HG03139 (cell line): ENCODE results near the gene ODC1.
"Not testable (repeated sequence)": the region's sequence is repeated elsewhere in the genome, so short reads cannot be mapped to it uniquely, and the experiment has no call there.

Experiments used
- ATAC-seq: cut with Tn5 transposase; IDR thresholded peaks from one replicate; pipeline ENCODE4 v1.9.1; 2021; ENCODE audit not compliant: unreplicated experiment

ODC1 gene

DNA sequence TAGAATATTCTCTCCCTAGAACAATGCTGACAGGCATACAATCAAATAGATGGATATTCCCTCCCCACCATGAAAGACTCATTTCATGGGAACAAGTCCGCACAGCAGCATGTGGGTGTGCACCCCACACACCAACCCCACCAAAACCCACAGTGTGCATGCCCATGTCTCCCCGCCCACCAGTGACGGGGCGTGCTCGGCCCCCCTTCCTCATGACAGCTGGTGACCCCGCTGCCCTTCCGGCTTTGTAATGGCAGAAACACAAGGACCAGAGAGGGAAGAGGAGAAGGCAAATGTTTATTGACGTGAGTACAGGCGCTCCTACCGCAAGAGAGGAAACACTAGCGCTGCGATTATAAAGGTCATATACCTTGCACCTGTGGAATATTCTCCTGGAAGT lies 30.8 kb upstream of the ODC1 start:
- no peak for ATAC-seq

DNA sequence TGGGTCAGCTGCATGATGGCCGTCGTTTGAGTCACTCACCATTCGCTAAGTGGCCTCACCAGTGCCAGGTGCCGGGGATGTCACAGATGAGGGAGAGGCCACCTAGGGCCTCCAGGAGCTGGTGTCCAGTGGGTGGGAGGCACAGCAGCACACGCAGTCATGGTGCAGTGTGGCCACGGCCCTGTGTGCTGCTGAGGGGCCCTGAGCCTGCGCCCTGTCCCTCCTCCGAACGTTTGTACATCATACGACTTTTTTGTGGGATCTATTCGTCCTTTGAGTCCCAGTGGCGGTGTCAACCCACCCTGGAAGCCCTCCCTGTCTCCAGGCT lies 30.1 kb upstream of the ODC1 start:
- ATAC-seq = no peak

DNA sequence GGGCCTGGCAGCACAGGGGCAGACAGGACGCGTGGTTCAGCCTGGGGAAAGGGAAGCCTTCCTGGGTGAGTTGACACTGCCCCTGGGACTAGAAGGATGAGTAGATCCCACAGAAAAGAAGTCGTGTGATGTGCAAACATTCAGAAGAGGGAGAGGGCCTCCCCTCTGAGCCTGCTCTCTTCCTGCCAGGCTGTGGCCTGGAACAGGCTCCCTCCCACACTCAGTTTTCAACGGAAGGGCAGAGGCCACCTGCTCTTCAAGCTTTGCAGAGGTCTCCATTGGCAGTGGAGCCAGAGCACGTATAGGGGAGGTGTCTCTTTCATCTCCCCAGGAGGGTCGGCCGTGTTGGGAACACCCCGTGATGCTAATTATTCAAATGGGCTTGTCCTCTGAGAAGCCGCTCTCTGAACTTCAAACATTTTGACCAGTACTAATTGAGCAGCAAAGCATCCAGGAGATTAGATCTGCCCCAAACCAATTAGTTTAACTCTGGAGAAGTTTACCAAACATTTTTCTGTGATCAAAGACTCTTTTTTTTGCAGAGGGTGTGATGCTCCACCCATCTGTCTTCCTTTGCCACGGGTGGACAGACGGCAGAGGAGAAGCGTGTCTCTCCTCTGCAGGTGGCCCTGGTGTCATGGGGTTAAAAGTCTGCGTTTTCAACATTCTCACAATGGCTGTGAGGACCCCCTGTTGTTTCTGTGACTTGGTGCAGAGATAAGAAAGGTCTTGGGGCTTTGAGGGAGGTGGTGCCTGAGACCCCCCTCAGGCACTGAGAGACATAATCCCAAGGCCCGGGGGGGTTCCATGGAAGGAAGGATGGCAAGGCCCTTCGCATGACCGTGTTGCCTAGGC lies 29.5 kb upstream of the ODC1 start:
- no peak for ATAC-seq

DNA sequence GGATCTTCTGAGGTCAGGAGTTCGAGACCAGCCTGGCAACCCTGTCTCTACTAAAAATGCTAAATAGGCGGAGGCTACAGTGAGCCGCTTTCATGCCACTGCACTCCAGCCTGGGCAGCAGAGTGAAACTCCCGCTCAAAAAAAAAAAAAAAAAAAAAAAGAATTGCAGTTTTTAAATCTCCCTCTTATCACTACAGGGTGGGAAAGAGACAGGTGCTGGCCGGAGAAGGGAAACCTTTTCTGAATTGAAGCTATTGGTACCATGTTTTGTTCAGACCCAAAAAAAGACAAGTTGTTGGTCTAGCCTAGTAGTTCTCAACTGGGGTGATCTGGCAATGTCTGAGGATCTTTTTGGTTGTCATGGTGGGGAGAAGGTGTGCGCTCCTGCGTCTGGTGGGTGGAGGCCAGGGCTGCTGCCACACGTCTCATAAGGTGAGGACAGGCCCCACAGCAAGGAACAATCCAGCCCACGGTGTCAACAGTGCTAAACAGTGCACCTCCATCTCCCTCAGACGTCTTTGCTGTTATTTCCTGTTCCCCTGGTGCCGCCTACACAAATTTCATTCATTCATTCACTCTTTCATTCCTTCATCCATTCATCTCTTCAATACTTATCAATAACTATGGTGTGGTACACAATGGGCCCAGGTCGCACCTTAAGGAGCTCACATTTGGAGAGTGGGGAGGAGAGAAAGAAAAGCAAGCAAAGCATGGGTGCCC lies 28.8 kb upstream of the ODC1 start:
- no peak for ATAC-seq

DNA sequence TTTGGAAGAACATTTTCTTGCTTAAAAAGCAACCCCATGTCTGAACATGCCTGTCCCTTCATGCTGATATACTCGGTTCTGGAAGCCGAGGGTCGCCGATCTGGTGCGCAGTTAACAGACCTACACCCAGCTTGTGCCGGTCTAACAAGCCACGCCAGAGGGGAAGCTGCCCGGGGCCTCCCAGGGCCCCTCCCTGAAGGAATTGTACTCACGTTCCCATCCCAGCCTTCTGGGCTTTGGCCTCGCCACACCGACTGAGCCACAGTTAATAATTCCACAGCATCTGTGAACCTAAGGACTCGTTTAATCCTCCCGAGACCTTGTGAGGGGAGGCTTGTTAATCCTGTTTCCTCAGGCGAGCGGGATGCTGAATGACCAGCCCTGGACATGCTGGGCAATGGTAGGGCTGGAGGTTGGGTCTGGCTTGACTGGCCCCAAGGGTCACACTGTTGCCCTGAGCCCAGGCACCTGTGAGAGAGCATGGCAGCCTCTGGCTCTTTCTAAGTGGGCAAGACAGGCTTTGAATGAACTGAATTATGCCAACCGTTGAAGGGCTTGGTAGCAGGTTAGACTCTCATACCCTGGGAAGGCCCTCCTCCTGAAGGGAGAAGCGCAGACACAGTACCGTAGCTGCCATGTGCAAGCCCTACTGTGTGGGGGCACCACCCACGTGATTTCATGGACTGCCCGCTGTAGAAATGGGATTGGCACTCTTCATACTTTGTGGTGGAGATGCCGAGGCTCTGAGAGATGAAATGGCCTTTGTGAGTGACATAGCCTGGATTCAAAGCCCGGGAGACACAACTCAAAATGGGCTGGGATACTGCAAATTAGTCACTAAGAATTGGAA lies 27.9 kb upstream of the ODC1 start:
- ATAC-seq = no peak

DNA sequence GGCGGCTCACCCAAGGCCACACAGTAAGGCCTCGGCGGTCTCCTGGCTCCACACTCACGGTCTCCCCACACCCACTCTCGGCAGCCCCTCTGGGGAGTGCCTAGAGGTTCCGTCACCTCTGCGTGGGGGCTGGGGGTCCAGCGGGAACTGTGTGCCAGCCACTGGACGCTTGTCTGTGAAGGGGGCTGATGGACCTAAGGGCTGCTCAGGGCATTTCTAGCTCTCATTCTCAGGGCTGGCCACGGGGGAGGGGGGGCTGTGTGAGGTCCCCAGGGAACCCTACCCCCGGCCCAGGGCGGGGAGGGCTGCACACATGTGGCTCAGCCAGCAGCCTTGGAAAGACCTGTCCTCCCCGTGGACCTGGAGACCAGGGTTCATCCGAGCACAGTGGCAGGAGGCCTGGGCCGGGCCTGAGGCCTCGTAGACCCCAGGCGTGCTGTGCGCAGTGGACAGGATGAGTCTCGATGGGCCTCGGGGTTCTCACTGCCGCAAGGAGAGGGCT lies 27.1 kb upstream of the ODC1 start:
- no peak for ATAC-seq

DNA sequence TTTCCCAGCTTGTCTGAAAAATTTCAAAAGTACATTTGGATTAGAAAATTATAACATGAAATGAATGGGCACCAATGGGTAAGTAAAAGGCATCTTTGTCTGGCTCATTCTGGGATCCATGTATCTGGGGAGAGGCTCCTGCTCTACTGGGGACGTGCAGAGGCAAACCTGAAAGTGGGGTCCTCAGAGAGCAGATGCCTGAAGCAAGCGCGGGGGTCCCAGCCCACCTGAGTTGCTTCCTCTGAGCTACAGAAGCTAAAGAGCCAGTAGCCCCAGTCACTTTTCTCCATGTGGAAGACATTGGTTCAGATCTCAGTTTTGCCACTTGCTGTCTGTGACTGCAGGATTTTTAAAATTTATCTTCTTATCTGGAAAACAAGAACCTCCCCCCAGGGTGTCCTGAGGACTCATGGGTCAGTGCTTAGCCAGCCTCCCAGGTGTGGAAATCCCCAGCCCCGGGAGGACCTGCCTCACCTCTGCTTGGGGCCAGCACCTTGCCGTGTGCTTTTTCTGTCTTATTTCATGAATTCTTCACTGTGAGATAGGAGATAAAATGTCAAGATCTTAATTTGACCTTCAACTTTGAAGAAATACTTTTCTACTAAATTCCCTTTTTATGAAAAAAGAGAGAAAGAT lies 25.1 kb upstream of the ODC1 start:
- no peak for ATAC-seq

DNA sequence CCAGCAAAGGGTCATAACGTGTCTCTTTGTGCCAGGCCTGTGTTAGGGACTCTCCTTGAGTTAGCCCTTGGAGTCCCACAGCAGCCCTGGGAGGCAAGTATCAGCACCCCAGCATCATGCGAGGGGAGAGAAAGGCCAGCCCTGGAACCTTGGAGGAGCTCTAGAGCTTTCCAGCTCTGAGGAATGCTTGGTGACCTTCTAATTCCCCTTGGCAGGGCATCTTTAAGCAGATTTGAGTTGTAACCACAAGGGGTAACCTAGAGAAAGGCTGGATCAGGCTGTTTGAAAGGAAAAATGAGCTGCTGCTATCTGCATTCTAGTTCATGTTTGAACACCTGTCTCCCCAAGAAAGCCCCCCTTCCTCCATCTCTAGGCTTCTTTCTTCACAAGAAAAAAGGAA lies 23.8 kb upstream of the ODC1 start:
- no peak for ATAC-seq

DNA sequence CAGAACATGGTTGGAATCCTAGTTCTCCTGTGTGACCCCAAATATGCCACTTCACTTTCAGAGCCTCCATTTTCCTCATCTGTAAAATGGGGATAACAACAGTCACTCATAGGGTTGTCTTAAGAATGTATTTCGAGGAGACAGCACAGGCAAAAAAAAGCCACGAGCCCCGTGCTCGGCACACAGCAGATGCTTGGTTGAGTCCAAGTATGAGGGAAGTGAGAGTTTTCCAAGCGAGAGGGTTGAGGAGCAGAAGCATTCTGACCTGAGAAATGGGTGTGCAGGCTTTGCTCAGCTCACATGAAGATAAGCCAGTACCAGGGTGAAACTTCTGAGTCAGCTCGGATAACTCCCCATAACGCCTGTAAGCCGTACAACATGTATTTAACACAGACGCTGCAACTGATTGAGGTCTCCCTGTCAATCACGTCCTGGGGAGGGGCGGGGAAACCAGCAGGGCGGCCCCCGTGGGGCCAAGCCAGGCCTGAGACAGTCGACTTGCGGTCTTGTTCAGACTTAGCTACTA lies 23.0 kb upstream of the ODC1 start:
- ATAC-seq = no peak

DNA sequence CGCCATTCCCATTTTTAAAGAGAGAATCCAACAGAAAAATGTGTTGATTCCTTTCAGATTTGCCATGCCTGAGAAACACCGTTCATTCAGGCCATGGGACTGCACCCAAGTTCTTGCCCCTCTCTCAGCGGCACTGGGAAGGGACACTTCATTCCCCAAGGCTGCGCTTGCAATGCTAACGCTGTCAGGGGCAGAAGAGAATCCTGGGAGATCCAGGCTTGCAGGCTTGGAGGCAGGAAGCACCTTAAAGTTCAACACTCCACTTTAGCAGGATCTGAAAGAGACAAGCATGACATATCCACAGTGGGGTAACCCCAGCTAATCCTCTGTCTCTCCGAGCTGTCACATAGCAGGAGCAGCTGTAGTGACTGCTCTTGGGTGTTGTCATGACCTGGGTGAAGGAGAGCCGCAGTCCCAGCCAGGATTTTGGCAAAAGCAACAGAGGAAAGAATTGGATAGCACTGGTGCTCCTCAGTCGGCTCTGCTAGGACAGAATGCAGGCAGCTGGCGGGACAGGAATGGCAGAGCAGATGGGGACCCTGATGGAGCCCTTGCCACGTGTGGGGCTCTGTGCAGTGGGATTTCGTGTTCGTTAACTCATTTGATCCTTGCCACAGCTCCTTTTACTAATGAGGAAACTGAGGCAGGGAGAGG lies 22.0 kb upstream of the ODC1 start:
- ATAC-seq = no peak

DNA sequence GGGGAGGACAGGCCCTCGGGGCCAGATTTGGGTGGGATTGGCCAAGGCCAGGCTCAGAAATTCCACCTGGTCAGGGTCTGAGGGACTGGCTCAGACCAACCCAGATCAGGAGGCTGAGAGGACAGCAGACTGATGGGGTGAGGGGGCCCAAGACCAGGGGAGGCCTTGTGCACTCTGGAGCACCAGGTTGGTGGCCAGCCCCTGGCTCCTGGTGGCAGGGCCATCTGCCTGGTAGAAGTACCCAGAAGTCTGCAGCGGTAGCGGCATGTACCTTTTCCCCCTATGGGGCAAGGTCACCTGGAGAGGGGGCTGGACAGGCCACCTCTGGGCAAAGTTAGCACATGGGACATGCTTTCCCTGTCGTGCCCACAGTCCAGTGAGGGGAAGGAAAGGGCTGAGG lies 21.2 kb upstream of the ODC1 start:
- ATAC-seq = no peak

DNA sequence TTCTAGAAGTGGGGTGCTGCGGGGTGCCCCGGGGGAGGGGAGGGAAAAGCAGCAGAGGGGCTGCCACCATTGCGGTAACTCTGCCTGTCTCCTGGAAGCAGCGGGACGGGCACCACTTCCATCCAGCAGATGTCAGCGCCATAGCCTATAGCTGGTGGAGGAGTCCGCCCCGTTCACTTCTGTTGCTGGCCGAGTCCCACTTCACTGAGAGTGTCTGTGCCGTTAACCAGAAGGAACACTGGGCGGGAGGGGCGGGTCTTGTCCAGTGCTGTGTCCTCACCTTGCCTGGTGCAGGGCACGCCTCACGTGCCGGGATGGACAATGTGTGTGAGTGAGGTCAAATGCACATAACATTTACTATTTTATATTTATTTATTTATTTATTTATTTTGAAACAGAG lies 19.3 kb upstream of the ODC1 start:
- ATAC-seq = no peak

DNA sequence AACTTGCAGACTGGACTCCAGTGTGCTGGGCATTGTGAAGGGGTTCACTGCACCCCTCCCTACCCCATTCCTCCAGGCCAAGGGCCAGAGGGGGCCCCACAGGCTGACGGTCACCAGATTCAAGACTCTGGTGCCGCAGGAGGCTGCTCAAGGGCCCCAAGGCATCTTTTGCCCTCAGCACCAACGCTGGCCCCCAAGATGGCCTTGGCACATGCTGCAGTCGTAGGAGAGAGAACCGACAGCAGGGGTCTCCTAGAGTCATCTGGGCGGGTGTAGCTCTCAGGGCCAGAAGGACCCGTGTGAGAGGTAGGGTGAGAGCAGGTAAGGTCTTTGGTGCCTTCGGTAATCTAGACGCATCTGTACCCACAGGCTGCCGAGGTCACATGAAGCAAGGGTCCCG lies 18.7 kb upstream of the ODC1 start:
- no peak for ATAC-seq

DNA sequence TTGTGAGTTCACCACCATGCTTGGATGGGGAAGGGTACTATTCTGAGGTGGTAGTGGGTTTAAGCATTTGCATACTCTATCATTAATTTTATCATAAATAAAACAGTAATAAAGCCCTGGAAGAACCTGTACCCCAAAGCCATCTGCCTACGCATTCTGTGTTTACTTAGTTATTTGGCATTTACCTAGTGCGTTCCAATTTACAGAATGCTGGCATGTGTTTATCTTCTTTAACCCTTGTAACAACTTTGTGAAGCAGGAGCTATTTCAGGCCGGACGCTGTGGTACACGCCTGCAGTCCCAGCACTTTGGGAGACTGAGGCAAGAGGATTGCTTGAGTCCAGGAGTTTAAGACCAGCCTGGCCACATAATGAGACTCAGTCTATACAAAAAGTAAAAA lies 17.8 kb upstream of the ODC1 start:
- ATAC-seq = no peak

DNA sequence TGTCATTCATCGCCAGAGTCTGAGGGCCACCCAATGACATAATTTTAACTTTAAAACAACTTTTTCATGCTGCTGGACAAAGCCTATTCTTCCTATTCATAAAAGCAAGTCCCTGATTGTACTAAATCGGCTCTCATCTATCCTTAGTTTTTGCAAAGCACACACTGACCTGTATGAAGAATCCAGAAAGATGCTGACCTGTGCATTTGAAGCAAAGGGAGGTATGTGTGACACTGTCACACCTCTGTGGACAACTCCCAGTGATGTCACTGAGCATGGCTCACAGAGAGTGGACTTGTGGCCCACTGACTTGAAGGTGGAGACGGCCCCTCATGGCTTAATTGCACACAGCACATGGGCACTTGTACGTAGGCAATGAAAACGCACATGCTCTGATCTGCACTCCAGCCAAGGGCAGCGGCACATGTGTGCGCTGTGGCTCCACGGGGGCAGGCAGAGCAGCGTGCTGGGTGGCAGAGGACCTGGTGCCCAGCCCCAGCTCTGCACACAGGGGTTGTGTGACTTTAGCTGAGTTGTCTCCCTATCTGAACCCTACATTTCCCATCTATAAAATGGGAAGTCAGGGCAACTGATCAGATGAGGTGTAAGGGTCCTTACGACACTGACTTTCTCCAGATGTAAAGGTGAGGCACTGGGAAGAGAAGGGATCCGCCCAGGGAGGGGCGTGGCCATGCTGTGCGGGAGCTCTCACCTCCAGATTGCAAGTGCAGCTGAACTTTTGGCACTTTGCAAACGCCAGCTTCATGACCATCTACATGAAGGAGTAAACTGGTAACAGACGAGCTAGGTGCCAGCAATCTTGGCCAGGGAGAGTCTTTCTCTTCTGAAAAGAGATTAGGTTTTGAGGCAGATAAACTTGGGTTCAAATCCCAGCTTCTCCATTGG lies 14.3 kb upstream of the ODC1 start:
- no peak for ATAC-seq

DNA sequence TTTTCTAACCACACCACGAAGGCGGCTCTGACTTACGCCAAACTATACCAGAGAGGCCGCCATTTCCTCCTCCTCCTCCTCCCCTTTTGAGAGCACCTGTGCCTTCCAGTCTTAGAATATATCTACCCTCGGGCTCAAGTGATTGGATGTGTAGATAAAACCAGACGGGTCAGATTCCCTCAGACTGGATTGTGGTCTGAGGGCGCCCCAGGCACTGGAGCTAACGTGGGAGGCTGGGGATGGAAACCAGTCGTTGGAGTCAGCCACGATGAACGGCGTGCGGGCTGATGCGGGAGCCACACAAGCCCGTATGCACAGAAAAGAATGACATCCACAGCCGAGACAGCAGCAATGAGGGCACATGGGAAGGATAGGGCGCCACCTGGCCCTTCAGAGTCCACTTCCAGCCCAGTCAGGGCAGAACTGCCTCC lies 12.3 kb upstream of the ODC1 start:
- ATAC-seq = no peak

DNA sequence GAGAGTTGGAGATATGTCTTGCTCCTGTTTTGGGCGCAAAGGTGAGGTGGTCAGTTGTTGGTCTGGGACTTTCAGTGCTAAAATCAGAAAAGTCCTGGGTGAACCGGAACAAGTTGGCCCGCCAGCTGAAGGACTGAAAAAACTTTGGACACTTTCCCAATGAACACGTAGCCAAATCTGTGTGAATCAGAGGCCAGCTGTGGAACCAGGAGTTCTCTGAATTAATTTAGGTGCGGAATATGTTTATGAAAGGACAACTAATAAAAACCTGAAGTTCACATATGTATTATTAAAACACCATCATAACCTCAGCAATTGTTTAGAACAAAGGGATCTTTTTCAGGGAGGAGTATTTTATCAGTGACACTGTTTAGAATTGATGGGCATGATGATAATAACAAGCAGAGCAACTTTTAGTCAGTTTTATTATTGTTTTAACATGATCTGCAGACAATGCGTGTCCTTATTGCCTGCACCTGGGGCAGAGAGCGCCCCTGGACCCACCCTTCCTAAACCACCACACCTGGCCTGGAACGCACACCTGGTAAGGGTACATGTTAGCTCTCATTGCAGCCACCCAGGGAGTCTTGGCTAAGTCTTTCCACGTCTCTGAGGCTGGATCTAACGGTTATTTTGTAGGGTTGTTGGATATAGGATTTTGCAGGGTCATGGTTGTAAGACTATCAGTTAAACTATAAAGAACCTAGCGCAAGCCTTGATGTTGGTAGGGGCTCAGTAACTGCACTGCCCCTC lies 9.9 kb upstream of the ODC1 start:
- no peak for ATAC-seq

DNA sequence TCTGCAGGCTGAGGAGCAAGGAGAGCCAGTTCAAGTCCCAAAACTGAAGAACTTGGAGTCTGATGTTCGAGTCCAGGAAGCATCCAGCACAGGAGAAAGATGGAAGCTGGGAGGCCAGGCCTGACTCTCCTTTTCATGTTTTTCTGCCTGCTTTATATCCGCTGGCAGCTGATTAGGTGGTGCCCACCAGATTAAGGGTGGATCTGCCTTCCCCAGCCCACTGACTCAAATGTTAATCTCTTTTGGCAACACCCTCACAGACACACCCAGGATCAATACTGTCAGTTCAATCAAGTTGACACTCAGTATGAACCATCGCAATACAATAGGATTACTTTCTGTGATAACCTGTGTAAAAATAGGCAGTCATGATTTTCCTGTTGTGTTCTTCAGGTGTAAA lies 9.1 kb upstream of the ODC1 start:
- not testable (repeated sequence) for ATAC-seq

DNA sequence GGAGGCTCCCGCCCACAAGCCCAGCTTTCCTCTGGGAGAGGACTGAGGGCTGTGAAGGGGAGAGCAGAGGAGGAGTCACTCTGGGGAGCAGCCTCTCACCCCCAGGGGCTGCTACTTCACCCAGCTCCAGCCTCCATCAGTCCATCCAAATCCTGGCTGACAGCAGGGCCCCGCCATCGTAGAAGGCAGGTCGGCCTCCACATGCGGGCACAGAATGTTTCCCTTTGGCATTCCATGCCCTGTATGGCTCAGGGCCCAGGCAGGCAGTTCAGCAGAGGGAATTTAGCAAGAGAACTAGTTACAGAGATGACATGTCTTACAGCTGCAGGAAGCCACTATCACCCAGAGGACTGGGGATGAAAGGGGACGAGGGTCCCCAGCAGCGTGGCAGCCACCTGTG lies 6.4 kb upstream of the ODC1 start:
- ATAC-seq = no peak
